A673 (cell line): ENCODE results near the gene TSKU. TPM values are rescaled to one million over a fixed set of nuclear protein-coding genes. Genes with fewer than 3 reads are reported as not detected.

Source experiments
- BruUV-seq: library from RNA; stranded (reverse); fragments of 400-500 nt; replicated peaks from 2 replicates; lab custom pipeline; 2021; lab: Mats Ljungman, UMichigan
- CTCF ChIA-PET: fragments of 300-600 bp; sonication (Branson Sonifier 250); formaldehyde crosslinking; loops from one replicate; lab custom pipeline; 2022; ENCODE audit warnings: antibody characterized with exemption; lab: Charles Lee
- POLR2A ChIA-PET: fragments of 300-600 bp; sonication (Branson Sonifier 250); formaldehyde crosslinking; loops from one replicate; lab custom pipeline; 2022; ENCODE audit warnings: antibody characterized with exemption; ENCODE audit not compliant: low non-redundant PET; lab: Charles Lee
- DNase-seq: peaks from one replicate; pipeline ENCODE4 v3.0.0-alpha.2; 2015; ENCODE audit warnings: low spot score
- H3K27ac ChIP-seq: fragments of 200-600 bp; sonication (generic); 2 replicates; pipeline ENCODE4 v1.5.1; 2016; ENCODE audit warnings: mixed run types, low read depth, mild to moderate bottlenecking, mixed read lengths, antibody characterized with exemption, low read length; ENCODE audit not compliant: poor library complexity, severe bottlenecking
- H3K27me3 ChIP-seq: fragments of 200-600 bp; sonication (generic); replicated peaks from 2 replicates; pipeline ENCODE4 v1.6.1; 2017; ENCODE audit warnings: mixed run types, low read depth, mild to moderate bottlenecking, mixed read lengths, antibody characterized with exemption, low read length; ENCODE audit not compliant: insufficient read depth, poor library complexity
- H3K36me3 ChIP-seq: fragments of 200-600 bp; sonication (generic); 2 replicates; pipeline ENCODE4 v1.6.1; 2016; ENCODE audit warnings: mixed run types, mild to moderate bottlenecking, mixed read lengths, antibody characterized with exemption, low read length; ENCODE audit not compliant: insufficient read depth, poor library complexity, severe bottlenecking
- H3K4me1 ChIP-seq: fragments of 200-600 bp; sonication (generic); 2 replicates; pipeline ENCODE4 v1.6.1; 2017; ENCODE audit warnings: mixed run types, mild to moderate bottlenecking, mixed read lengths, antibody characterized with exemption, low read length; ENCODE audit not compliant: insufficient read depth, poor library complexity, severe bottlenecking
- H3K4me3 ChIP-seq: fragments of 200-600 bp; sonication (generic); 2 replicates; pipeline ENCODE4 v1.5.1; 2016; ENCODE audit warnings: low read depth, mixed run types, mild to moderate bottlenecking, mixed read lengths, low read length; ENCODE audit not compliant: poor library complexity, severe bottlenecking
- H3K9me3 ChIP-seq: fragments of 200-600 bp; sonication (generic); 2 replicates; pipeline ENCODE4 v1.6.1; 2016; ENCODE audit warnings: mixed run types, low read depth, mild to moderate bottlenecking, mixed read lengths, antibody characterized with exemption, low read length; ENCODE audit not compliant: poor library complexity, severe bottlenecking
- CTCF ChIP-seq: fragments of 300-800, 200-600 bp; sonication (generic); conservative IDR thresholded peaks from 2 replicates; pipeline ENCODE4 v1.5.1; 2017; ENCODE audit warnings: low read depth, mild to moderate bottlenecking, antibody characterized with exemption, low read length, moderate library complexity, mixed read lengths
- EZH2 ChIP-seq: fragments of 200-600 bp; sonication (generic); IDR thresholded peaks from 2 replicates; pipeline ENCODE4 v1.6.1; 2017; ENCODE audit warnings: borderline replicate concordance, low read depth, mild to moderate bottlenecking, mixed read lengths, antibody characterized with exemption, low read length; ENCODE audit not compliant: poor library complexity, severe bottlenecking
- intact Hi-C: fragments of 100-400 bp; cut with micrococcal nuclease; formaldehyde crosslinking; loops from one replicate; pipeline ENCODE4 v1.10.0; 2022; ENCODE audit not compliant: unreplicated experiment
- total RNA-seq: library from RNA; stranded (reverse); gene quantifications from 2 replicates; pipeline ENCODE4 v1.2.3, GENCODE V29; 2021

TSKU gene
- total RNA-seq, 1 experiment from 2014 or later = 25.3 TPM

GRCh38 chr11:76802621-76803020 is 19.5 kb downstream of the TSKU start:
- no peak for DNase-seq
- intact Hi-C loops = no loop called here

GRCh38 chr11:76803023-76803422 is 19.9 kb downstream of the TSKU start:
- no TSS peak for BruUV-seq
- Histone ChIP-seq H3K27me3 (no peaks in the 10 kb centered on the region), H3K27ac (no peak overlapping the region), H3K9me3 (no peaks in the 10 kb centered on the region), H3K4me3 (no peak overlapping the region), H3K36me3 (no peaks in the 10 kb centered on the region), H3K4me1 (peaks cover 25% of the 10 kb centered on the region)
- TF ChIP-seq CTCF (no peak), EZH2 (no peak)
- POLR2A ChIA-PET = no interaction called here
- DNase-seq = no peak
- CTCF ChIA-PET = no interaction called here
- intact Hi-C loops = no loop called here

More at GRCh38 chr11:76802621-76803020, 19.5 kb downstream of the TSKU start:
- TF ChIP-seq CTCF (no peak), EZH2 (no peak)
- Histone ChIP-seq H3K4me3 (no peak overlapping the region), H3K4me1 (peaks cover 25% of the 10 kb centered on the region), H3K36me3 (no peaks in the 10 kb centered on the region), H3K27me3 (no peaks in the 10 kb centered on the region), H3K27ac (no peak overlapping the region), H3K9me3 (no peaks in the 10 kb centered on the region)
- CTCF ChIA-PET = no interaction called here
- no TSS peak for BruUV-seq
- POLR2A ChIA-PET = no interaction called here

GRCh38 chr11:76803811-76804600 is 20.9 kb downstream of the TSKU start:
- no peaks in the 10 kb centered on the region for H3K27me3 ChIP-seq
- no TSS peak for BruUV-seq
- intact Hi-C loops = no loop called here
- H3K36me3 ChIP-seq = no peaks in the 10 kb centered on the region
- TF ChIP-seq EZH2 (no peak), CTCF (no peak)
- ChIA-PET POLR2A (no interaction called here), CTCF (no interaction called here)
- H3K4me1 ChIP-seq = peaks cover 19% of the 10 kb centered on the region
- no peak overlapping the region for H3K27ac ChIP-seq
- no peak overlapping the region for H3K4me3 ChIP-seq
- H3K9me3 ChIP-seq = no peaks in the 10 kb centered on the region
- DNase-seq = no peak
